ENCODE measurements around the gene COL5A2.

Gene COL5A2

DNA sequence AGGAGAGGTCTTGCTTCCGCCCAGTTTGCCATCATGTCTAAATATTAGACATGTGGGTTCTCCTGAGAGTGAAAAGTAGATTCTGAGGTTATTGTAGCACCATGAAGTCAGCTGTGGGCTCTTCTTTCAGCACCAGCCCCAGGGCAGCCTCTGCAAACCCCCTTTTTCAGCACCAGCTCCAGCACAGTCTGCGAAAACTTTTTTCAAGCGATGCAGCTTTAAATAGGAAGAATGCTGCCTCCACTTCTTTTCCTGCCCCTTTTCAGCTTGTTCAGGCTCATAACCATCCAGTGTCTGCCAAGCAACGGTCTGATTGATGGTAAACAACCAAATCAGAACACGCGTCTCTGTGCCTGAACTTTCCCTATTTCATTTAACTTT, at the start of gene COL5A2:
TSS of gene COL5A2 (minus strand) at position 192 of the 381 bp plus-strand sequence. CDS start at position 35, 157 bp downstream.
- H3K27ac ChIP-seq, result no peak within 1 kb of the TSS
- no peak for TF ChIP-seq ZFX (IDR thresholded peaks at IDR 0.05)
- TF ChIP-seq, protein P1, sequence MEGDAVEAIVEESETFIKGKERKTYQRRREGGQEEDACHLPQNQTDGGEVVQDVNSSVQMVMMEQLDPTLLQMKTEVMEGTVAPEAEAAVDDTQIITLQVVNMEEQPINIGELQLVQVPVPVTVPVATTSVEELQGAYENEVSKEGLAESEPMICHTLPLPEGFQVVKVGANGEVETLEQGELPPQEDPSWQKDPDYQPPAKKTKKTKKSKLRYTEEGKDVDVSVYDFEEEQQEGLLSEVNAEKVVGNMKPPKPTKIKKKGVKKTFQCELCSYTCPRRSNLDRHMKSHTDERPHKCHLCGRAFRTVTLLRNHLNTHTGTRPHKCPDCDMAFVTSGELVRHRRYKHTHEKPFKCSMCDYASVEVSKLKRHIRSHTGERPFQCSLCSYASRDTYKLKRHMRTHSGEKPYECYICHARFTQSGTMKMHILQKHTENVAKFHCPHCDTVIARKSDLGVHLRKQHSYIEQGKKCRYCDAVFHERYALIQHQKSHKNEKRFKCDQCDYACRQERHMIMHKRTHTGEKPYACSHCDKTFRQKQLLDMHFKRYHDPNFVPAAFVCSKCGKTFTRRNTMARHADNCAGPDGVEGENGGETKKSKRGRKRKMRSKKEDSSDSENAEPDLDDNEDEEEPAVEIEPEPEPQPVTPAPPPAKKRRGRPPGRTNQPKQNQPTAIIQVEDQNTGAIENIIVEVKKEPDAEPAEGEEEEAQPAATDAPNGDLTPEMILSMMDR (conservative IDR thresholded peaks at IDR 0.05), result no peak

DNA sequence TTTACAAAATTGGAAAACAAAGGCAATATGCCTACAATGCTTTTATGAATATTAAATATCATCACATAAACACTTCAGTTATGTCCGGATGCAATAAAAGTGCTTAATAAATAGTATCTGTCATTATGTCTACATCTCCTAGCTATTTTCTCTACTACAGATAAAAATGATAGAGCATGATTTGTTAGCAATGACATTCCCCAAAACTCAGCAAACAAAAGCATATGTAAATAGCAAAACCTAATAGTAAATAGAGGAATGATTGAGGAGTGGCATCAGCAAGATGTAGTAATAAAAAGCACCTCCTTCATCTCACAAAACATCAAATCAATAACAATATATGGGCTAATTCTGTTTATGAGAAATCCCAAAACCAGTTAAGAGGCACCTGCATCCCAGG, 46.5 kb upstream of the COL5A2 start:
- no peak overlapping the region for H3K27ac ChIP-seq
- TF ChIP-seq, protein P1 (conservative IDR thresholded peaks at IDR 0.05), result no peak
- no peak for TF ChIP-seq ZFX (IDR thresholded peaks at IDR 0.05)

DNA sequence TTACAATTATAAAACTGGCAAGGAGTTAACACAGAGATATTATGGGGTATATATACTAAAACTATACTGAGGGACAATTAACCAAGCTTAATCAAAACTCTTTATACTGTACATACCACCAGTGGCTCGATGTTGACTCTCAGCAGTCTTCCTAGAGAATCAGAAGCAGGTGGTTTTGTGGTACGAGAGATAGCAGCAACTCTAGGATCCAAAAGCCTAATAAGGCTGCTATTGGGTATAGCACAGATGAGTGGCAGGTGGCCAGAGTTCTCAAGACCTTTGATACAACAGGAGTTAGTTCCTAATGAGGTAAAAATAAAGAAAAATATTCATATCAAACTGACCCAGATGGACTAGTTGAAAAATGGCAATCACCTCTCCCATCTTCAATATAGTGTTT, 45.5 kb upstream of the COL5A2 start:
- H3K27ac ChIP-seq, result no peak overlapping the region
- no peak for TF ChIP-seq ZFX (IDR thresholded peaks at IDR 0.05)
- TF ChIP-seq, protein P1 (conservative IDR thresholded peaks at IDR 0.05), result no peak

DNA sequence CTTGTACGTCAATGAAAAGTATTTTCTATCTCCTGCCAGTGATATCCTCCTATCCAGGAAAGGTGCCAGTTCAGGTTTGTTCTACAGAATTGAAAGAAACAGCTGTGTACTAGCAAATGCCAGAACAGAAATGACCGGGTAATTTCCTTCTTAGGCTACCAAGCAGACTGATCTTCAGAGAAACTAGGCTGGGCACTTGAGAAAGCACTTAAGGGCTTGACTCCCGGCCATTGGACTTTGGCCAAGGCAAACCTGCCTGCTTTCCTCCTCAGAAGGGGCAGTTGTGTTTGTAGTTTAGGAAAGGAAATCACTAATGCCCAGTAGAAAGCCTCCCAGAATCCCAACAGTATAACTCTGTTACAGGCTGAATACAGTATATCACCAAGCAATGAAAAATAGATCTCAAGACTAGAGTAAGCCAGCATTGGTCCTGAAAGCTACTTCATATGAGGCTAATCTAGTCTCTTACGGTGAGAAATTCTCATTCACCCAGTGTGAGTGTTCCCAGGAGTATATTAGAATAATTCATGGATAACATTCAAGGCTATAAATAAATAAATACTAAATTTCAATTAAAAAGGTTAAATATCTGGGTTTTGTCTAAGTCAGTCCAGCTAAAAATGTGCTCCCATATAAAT, 43.0 kb upstream of the COL5A2 start:
- TF ChIP-seq, protein P1 (conservative IDR thresholded peaks at IDR 0.05), result no peak
- no peak for TF ChIP-seq ZFX (IDR thresholded peaks at IDR 0.05)
- no peak overlapping the region for H3K27ac ChIP-seq

DNA sequence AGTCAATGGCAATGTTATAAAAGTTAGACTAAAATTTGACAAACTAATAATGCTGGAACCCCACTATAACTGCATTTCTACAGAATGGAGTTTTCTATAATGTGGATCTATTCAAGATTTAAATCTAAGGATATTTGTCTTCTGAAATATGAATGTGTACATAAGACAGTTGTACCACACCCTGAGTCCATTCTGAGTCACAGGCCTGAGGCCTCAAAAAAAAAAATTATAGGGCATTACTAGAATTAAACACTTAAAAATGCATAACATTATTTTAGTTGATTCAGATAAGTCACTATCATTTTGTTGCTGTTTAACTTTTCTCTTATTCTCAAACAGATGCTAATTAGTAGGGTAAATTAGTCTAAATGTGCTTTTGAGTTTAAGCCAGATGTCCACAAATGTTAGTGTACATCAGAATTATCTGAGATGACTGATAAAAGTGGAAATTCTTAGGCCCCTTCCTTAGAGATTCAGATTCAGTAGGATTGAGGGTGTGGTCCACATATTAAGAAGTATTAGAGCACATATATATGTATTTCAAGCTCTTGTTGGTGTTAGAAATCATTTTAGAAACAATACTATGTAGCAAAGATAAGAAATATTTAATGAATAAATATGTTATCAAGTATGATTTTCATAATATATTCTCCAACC, 42.4 kb upstream of the COL5A2 start:
- no peak for TF ChIP-seq ZFX (IDR thresholded peaks at IDR 0.05)
- H3K27ac ChIP-seq, result no peak overlapping the region

DNA sequence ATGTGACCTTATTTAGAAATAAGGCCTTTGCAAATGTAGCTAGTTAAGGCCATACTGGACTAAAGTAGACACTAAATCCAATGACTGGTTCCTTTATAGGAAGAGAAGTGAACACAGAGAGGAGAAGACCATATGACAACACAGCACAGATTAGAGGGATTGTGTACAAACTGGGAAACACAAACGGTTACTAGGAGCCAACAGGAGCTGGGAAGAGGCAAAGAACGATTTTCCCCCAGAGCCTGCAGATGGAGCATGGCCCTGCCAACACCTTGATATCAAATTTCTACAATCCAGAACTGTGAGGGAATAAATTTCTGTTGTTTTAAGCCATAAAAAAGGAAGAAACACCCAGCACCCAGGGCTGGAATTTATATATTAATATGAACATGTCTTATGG, 38.7 kb upstream of the COL5A2 start:
- TF ChIP-seq, protein P1 (conservative IDR thresholded peaks at IDR 0.05), result no peak
- TF ChIP-seq ZFX (IDR thresholded peaks at IDR 0.05), result no peak
- no peak overlapping the region for H3K27ac ChIP-seq

DNA sequence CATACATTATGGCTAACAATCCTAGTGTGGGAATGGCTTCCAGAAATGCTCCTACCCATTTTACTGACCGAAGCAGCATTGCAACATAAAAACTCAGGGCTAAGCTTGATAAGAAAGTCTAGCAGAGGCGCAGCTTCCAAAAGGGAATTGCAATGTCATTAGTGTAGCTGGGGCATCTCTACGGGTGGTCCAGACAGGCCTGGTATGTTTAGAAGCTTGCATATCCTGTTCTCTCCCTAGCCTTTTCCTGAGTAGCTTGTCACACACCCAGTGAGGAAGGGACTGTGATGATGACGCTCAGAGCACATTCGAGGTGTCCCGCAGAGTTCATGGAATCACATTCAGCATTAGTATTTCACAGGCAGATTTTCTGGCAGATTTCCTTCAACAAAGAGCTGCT, 38.0 kb upstream of the COL5A2 start:
- no peak for TF ChIP-seq ZFX (IDR thresholded peaks at IDR 0.05)
- TF ChIP-seq, protein P1 (conservative IDR thresholded peaks at IDR 0.05), result no peak
- no peak overlapping the region for H3K27ac ChIP-seq

DNA sequence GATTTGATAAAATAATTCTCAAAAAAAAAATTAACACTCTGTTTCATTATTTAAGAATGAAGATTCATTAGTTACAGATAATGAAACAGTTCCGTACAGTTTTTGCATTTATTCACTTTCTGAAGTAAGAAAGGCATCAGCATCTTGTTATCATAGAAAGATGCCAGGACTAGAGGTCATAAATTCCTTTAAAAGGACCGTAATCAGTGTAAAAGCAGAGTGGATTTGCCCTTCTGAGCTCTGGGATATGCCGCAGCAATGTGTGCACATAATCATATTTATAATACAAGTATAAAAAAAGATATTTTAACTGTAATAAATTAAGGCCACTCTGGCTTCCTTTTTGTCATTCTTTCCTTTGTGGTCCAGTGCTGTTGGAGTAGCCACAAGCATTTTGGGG, 37.5 kb upstream of the COL5A2 start:
- H3K27ac ChIP-seq, result no peak overlapping the region
- TF ChIP-seq, protein P1 (conservative IDR thresholded peaks at IDR 0.05), result no peak
- TF ChIP-seq ZFX (IDR thresholded peaks at IDR 0.05), result no peak
